ENCODE measurements around the gene RTL1. TPM values are rescaled to one million over a fixed set of nuclear protein-coding genes. Genes with fewer than 3 reads are reported as not detected.

Gene RTL1
- total RNA-seq, 2 donors from 2014 or later: not detected

DNA sequence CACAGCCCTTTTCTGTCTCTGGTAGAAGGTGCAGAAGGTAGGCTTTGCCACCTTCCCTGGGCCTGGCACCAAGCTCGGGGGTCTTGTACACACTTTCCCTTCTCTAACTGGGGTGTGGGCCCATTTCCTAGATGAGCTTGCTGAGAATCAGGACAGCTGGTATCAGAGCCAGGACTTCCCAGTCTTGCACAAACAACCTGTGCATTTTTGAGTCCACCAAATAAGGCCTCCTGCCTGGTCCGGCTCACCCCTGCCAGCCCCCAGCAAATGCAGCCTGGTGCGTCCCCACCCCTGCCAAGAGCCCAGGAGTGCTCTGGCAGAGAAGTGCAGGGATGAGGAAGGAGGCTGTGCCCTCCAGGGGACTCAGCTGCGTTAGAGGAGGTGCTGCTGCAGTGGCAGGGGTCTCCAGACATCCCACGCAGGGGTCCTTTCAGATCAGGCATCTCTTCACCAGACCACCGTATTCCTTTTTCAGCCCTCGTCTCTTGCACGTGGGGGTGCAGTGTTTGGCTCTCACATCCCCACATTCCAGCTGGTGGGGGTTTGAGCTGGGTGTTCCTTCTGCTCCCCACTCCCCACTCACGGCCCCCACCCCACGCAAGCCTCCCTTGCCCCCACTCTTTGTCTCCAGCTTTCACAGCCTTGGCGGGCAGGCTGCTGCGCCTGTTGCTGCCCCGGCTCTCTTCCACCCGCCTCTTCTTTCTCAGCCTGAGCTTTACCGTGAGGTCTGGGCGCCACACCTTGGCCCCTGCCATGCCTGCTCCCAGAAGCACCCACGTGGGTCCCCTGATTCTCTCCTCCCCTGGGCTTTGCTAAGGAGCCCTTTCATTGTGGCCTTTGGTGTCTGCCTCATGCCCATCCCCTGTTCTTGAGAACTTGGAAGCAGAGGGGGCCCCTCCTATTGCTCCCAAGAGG is 45.3 kb downstream of the RTL1 start:
- DNase-seq (no peak), ATAC-seq (no peak)
- intact Hi-C loops (cut with DNase I): no loop called here

DNA sequence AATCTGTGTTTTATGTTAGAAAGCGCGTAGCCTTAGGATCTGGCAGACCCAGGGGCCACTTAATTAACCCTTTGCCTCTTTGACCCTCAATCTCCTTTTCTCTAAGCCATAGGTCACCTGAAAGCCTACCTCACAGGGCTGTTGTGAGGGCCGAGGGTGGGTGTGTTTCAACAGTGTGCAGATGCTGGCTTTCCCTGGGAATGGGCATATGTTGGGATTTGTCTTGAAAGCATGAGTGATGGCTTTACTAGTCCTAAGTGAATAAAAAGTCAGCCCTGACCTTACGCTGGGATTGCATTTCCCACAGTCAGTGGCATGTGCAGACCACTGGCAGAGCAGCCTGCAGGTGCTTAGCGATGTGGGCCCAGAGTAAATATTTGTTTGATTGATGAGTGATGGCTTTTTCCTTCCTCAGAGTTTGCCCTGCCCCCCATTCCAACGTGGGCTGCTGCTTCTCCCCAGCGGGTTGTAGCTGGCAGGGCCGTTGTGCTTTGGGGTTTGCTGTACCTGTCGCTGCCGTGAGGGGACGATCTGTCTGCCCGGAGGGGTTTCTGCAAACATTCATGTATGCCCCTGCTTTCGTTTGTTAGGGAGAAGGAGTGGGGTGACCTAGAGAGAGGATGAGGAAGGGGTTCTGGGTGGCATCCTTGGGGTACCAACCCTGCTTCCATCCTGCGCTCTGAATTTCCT is 46.1 kb downstream of the RTL1 start:
- intact Hi-C loops (cut with DNase I): no loop called here
- ATAC-seq (no peak), DNase-seq (no peak)

- intact Hi-C loops (cut with DNase I): no loop called here
- no peak for ATAC-seq
Measured at GRCh38 chr14:100856056-100856950, 47.2 kb downstream of the RTL1 start.

DNA sequence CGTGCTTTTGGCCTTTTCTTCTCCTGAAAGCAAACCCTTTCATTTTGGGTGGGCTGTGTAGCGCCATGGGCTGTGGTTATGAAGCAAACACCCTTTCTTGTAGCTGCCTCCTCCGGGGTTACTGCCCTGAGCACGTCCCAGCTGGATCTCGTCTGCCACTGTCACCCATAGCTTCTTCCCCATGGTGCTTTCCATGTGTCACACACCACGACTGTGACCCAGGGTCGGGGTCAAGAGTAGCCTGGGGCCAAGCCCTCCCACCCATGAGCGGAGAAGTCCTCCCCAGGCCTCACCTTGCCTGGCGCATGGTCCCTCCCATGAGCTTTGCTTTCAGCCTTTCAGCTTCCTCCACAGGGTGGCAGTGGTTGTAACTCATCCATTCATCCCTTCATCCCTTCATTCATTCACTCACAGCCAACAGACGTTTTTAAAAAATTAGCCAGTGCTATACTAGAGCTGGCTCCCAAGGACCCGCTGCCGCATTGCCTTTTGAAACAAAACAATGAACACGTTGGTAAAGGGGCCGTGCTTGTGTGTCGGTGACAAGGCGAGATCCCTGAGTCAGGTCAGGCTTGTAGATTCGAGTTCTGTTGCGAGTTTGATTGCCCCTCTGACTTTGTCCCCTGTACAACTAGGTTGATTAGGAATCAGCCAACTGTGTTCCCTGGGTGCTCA is 48.1 kb downstream of the RTL1 start:
- DNase-seq (no peak), ATAC-seq (no peak)
- intact Hi-C loops (cut with DNase I): no loop called here

More at GRCh38 chr14:100856056-100856950, 47.2 kb downstream of the RTL1 start:
- DNase-seq: no peak

GRCh38 chr14:100854435-100854834 is 49.1 kb downstream of the RTL1 start:
- ATAC-seq: no peak
- no peak for DNase-seq
- intact Hi-C loops (cut with DNase I): no loop called here

GRCh38 chr14:100851946-100852620 is 51.4 kb downstream of the RTL1 start:
- ATAC-seq: peak in 1 of 2 donors; percentile 57
- intact Hi-C loops (cut with DNase I): no loop called here
- DNase-seq: no peak

GRCh38 chr14:100851586-100851916 is 52.0 kb downstream of the RTL1 start:
- intact Hi-C loops (cut with DNase I): no loop called here
- peak in 1 of 2 donors; percentile 14 for ATAC-seq
- no peak for DNase-seq

- intact Hi-C loops (cut with DNase I): no loop called here
- ATAC-seq (peak; percentile 53 to 77), DNase-seq (peak; percentile 63)
Measured at GRCh38 chr14:100850841-100851585, 52.5 kb downstream of the RTL1 start.

DNA sequence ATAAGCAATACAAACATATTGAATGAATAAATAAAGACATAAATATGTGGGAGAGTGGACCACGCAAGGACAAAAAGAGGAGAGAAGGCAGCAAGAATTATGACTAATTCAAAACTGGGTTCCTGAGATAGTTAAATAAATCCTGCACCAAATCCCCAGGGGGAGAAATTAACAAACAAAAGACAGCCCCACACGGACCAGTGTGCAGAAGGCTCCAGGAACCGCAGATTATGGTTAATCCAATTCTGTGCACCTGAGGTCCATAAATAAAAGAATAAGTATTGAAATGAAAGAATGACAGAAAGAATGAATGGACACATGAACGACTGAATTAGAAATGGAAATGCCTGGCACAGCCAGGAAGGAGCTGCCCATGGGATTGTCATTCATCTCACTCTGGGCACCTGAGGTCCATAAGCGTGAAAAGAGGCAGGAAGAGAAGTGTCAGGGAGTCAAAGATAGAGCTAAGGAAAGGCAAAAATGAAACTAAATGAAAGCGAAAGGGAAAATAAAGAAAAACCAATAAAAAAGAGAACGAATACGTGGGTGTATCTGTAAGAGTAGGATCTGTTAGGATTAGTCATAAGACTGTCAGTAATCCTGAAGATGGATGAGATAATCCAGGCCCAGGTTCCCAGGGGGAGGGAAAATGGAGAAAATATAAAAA is 54.3 kb downstream of the RTL1 start:
- intact Hi-C loops (cut with DNase I): no loop called here
- ATAC-seq (no peak), DNase-seq (no peak)

DNA sequence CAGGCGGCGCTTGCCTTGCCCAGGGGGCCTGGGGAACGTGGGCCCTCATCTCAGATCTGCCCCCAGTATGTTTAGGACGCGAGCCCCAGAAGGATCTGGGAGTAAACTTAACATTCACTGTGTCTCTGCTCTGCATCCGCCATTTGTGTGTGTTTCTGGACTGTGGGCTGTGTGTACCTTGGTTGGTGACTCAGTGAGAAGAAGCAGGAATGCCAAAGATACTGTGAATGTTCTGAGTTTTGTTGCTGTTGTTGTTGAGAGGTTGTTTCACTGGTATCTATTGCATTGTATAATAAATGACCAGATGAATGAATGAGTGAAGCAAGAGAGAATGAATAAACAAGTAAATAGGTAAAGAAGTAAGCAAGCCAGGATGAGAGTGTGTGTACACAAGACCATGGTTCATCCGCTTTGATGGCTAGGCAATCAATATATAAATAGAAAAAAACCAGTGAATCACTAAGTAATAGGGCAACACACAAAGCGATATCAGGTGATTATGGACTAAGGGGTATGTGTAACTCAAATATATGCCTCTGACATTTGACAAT is 57.1 kb downstream of the RTL1 start:
- DNase-seq (peak; percentile 3), ATAC-seq (no peak)
- intact Hi-C loops (cut with DNase I): no loop called here

GRCh38 chr14:100845341-100845740 is 58.2 kb downstream of the RTL1 start:
- intact Hi-C loops (cut with DNase I): no loop called here
- DNase-seq: peak; percentile 3
- no peak for ATAC-seq

DNA sequence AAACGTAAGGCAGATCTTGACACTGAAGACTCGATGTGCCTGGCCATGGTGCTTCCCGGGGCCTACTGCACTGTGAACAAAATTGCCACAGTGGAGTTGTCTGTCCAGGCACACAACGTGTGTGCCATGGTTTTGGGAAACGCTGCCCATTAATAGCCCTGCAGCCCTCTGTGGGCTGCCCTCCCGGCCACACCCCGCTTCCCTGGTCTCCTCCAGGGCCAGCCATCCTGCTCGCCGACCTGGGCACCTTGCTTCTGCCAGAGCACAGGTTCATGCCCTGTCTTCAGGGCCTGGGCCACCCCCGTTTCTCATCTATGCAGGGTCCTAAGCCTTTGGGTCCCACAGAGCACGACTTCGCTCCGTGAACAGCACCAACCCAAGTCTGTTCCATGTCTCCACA is 58.7 kb downstream of the RTL1 start:
- ATAC-seq (no peak), DNase-seq (peak; percentile 4)
- intact Hi-C loops (cut with DNase I): no loop called here

- intact Hi-C loops (cut with DNase I): no loop called here
- no peak for ATAC-seq
- no peak for DNase-seq
Measured at GRCh38 chr14:100844421-100844820, 59.1 kb downstream of the RTL1 start.

DNA sequence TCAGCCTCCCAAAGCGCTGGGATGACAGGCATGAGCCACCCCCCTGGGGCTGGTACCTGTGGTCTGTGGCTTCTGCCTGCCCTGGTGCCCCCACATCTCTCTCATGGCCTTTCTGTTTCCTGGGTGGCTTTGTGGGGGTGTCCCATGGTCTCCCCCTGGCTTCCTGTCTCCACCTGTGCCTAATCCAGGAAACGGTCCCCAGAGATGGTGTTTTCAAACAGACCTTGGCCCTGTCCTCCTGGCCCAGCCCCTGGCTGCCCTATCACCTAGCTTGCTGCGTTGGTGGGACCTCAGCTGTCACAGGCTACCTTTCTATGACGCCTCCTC is 59.5 kb downstream of the RTL1 start:
- intact Hi-C loops (cut with DNase I): no loop called here
- peak; percentile 7 for DNase-seq
- no peak for ATAC-seq

DNA sequence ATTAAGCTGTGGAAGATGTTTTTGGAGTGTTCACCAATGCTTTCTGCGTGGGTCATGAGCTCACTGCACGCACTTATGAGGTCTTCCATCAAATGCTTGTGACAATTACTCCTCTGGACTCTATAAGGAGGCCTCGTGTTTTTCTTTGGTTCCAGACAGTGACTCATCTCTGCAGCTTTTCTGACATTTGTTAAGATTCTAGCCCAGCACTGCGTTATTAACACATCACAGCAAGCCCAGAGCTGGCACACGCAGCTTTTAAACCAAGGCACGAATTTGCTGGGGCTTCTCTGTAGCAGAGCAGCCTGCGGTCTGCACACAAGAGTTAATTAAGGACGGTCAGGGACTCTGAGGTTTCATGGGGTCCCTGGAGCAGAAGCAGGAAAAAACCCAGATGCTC is 60.7 kb downstream of the RTL1 start:
- DNase-seq: no peak
- intact Hi-C loops (cut with DNase I): no loop called here
- ATAC-seq: peak; percentile 49 to 65

- intact Hi-C loops (cut with DNase I): no loop called here
- ATAC-seq: no peak
- DNase-seq: no peak
Measured at GRCh38 chr14:100841761-100842403, 61.6 kb downstream of the RTL1 start.
